Keratinocyte (primary cell): Measurements from ENCODE around the gene HSH2D. TPM values are rescaled to one million over a fixed set of nuclear protein-coding genes. Genes with fewer than 3 reads are reported as not detected.

Experiments used
- DNase-seq: peaks from one replicate; pipeline ENCODE4 v3.0.0-alpha.2; 2011; ENCODE audit warnings: low read depth, missing footprints, low spot score
- FAIRE-seq: peaks from 2 replicates; lab custom pipeline; 2011; peaks lifted over from hg19 to GRCh38; lab: Jason Lieb, UNC
- H2AFZ ChIP-seq: 2 replicates; pipeline ENCODE4 v1.6.0; 2012; ENCODE audit warnings: low read length, control low read depth, inconsistent platforms; ENCODE audit not compliant: control insufficient read depth
- H3K27ac ChIP-seq: 2 replicates; pipeline ENCODE4 v1.5.1; 2011; ENCODE audit warnings: low read length; ENCODE audit not compliant: control insufficient read depth, insufficient read depth
- H3K27me3 ChIP-seq: 3 replicates; pipeline ENCODE4 v1.6.0; 2011; ENCODE audit warnings: low read length; ENCODE audit not compliant: control insufficient read depth, insufficient read depth; ENCODE audit errors: extremely low read depth
- H3K36me3 ChIP-seq, 2 experiments: 2 replicates in 1 of 2; 3 replicates in 1 of 2; pipeline ENCODE4 v1.5.1; 2011; ENCODE audit warnings: low read length in 2 of 2, mild to moderate bottlenecking in 1 of 2; ENCODE audit not compliant: control insufficient read depth in 2 of 2, insufficient read depth in 2 of 2; ENCODE audit errors: extremely low read depth in 1 of 2
- H3K4me1 ChIP-seq: 3 replicates; pipeline ENCODE4 v1.5.1; 2011; ENCODE audit warnings: low read length; ENCODE audit not compliant: control insufficient read depth, insufficient read depth; ENCODE audit errors: extremely low read depth
- H3K4me2 ChIP-seq: 3 replicates; pipeline ENCODE4 v1.6.0; 2011; ENCODE audit warnings: low read depth, low read length; ENCODE audit not compliant: control insufficient read depth, insufficient read depth; ENCODE audit errors: extremely low read depth
- H3K4me3 ChIP-seq, 3 experiments: fragments of 200-600 bp in 1 of 3; sonication (generic) in 1 of 3; 2 replicates in 2 of 3; 3 replicates in 1 of 3; pipeline ENCODE4 v1.5.1; 2011 to 2016; ENCODE audit warnings: low read length in 3 of 3, mild to moderate bottlenecking in 3 of 3, control low read depth in 2 of 3, inconsistent platforms in 1 of 3, low read depth in 1 of 3, mixed read lengths in 1 of 3, mixed run types in 1 of 3, moderate library complexity in 1 of 3; ENCODE audit not compliant: control insufficient read depth in 2 of 3, insufficient read depth in 2 of 3; ENCODE audit errors: extremely low read depth in 1 of 3
- H3K79me2 ChIP-seq: 2 replicates; pipeline ENCODE4 v1.6.0; 2012; ENCODE audit warnings: low read length; ENCODE audit not compliant: control insufficient read depth, insufficient read depth
- H3K9ac ChIP-seq: 3 replicates; pipeline ENCODE4 v1.6.0; 2011; ENCODE audit warnings: low read length; ENCODE audit not compliant: control insufficient read depth, insufficient read depth; ENCODE audit errors: extremely low read depth
- H3K9me1 ChIP-seq: 3 replicates; pipeline ENCODE4 v1.6.0; 2011; ENCODE audit warnings: low read length; ENCODE audit not compliant: control insufficient read depth, insufficient read depth; ENCODE audit errors: extremely low read depth
- H3K9me3 ChIP-seq: 2 replicates; pipeline ENCODE4 v1.5.1; 2012; ENCODE audit warnings: low read depth, low read length; ENCODE audit not compliant: control insufficient read depth
- H4K20me1 ChIP-seq: 3 replicates; pipeline ENCODE4 v1.6.0; 2011; ENCODE audit warnings: low read length; ENCODE audit not compliant: control insufficient read depth, insufficient read depth; ENCODE audit errors: extremely low read depth
- CTCF ChIP-seq, 3 experiments: IDR thresholded peaks in 1 of 3; conservative IDR thresholded peaks in 1 of 3; optimal IDR thresholded peaks in 1 of 3; 2 replicates in 2 of 3; 3 replicates in 1 of 3; pipeline versions ENCODE3 to v1.5.1; 2011; ENCODE audit warnings: low read length in 3 of 3, mild to moderate bottlenecking in 3 of 3, moderate library complexity in 2 of 3, control low read depth in 1 of 3, inconsistent platforms in 1 of 3; ENCODE audit not compliant: insufficient read depth in 2 of 3; ENCODE audit errors: extremely low read depth in 1 of 3
- EZH2 ChIP-seq: IDR thresholded peaks from one replicate; pipeline ENCODE4 v1.6.1; 2012; ENCODE audit warnings: inconsistent platforms, mild to moderate bottlenecking, low read length, moderate library complexity
- dilution Hi-C: fragments of 300-500 bp; cut with MboI; formaldehyde crosslinking; loops from one replicate; pipeline ENCODE4 v1.7.0; 2020; ENCODE audit warnings: low sequenced_read_pairs; ENCODE audit not compliant: extremely low pct_ligation_motif_present
- polyA plus RNA-seq, 5 experiments: library from polyadenylated mRNA; depleted of rRNA in 3 of 5; stranded (reverse) in 3 of 5; stranded (forward) in 1 of 5; unstranded in 1 of 5; fragments of >200 nt; gene quantifications; 1 replicate in 1 of 5; 2 replicates in 3 of 5; 3 replicates in 1 of 5; pipeline versions ENCODE4 v1.2.1 to v1.2.3, GENCODE V29; 2011 to 2012; ENCODE audit warnings: missing spikeins in 2 of 5, low read depth in 1 of 5, low replicate concordance in 1 of 5

The HSH2D gene
- polyA plus RNA-seq, 1 donor (not counting 4 experiments of a cell fraction or from before 2014, with no cell fraction given) = 1.1 TPM

- dilution Hi-C loops = no loop called here
- H2AFZ ChIP-seq = peak overlapping the region; percentile 91
- no peaks in the 10 kb centered on the region for H3K9me1 ChIP-seq
- peak overlapping the region; percentile 91 for H3K4me2 ChIP-seq
- DNase-seq (no peak), FAIRE-seq (no peak)
- H3K4me3 ChIP-seq = peak overlapping the region; percentile 77 to 99 (median 93)
- peak overlapping the region; percentile 93 for H3K27ac ChIP-seq
- peaks cover 9% of the 10 kb centered on the region for H3K4me1 ChIP-seq
- TF ChIP-seq EZH2 (no peak), CTCF (optimal IDR thresholded peaks at IDR 0.05 in 1 of 3, IDR thresholded peaks at IDR 0.05 in 1 of 3, conservative IDR thresholded peaks at IDR 0.05 in 1 of 3; ENCODE audit: extremely low read depth in 1 of 3, insufficient read depth in 2 of 3, low read length in 3 of 3) (no peak)
- H3K36me3 ChIP-seq = peaks cover 5 to 9% of the 10 kb centered on the region in 2 experiments
- H3K9ac ChIP-seq = peak overlapping the region; percentile 93
- peaks cover 52% of the 10 kb centered on the region for H3K79me2 ChIP-seq
- H3K9me3 ChIP-seq = no peaks in the 10 kb centered on the region
- H3K27me3 ChIP-seq = no peaks in the 10 kb centered on the region
- H4K20me1 ChIP-seq = no peaks in the 10 kb centered on the region
Observed at GRCh38 chr19:16111909-16112752, 31.4 kb upstream of the HSH2D start.

GRCh38 chr19:16112778-16113177 is 30.7 kb upstream of the HSH2D start:
- dilution Hi-C loops = no loop called here
- TF ChIP-seq EZH2 (no peak), CTCF (optimal IDR thresholded peaks at IDR 0.05 in 1 of 3, IDR thresholded peaks at IDR 0.05 in 1 of 3, conservative IDR thresholded peaks at IDR 0.05 in 1 of 3; ENCODE audit: extremely low read depth in 1 of 3, insufficient read depth in 2 of 3, low read length in 3 of 3) (no peak)
- peaks cover 55% of the 10 kb centered on the region for H3K79me2 ChIP-seq
- H3K9ac ChIP-seq = peak overlapping the region; percentile 93
- no peaks in the 10 kb centered on the region for H3K9me3 ChIP-seq
- FAIRE-seq (no peak), DNase-seq (no peak)
- H3K9me1 ChIP-seq = no peaks in the 10 kb centered on the region
- H3K27me3 ChIP-seq = no peaks in the 10 kb centered on the region
- H4K20me1 ChIP-seq = no peaks in the 10 kb centered on the region
- H3K36me3 ChIP-seq = peaks cover 5 to 10% of the 10 kb centered on the region in 2 experiments
- peaks cover 9% of the 10 kb centered on the region for H3K4me1 ChIP-seq
- H3K27ac ChIP-seq = peak overlapping the region; percentile 93
- no peak overlapping the region for H2AFZ ChIP-seq
- H3K4me3 ChIP-seq = peak overlapping the region; percentile 77 to 99 (median 93)
- peak overlapping the region; percentile 91 for H3K4me2 ChIP-seq
